Karpas-422 (cell line): ENCODE results near the gene ZMIZ1. TPM values are rescaled to one million over a fixed set of nuclear protein-coding genes. Genes with fewer than 3 reads are reported as not detected.

ENCODE experiments used
- DNase-seq: peaks from one replicate; pipeline ENCODE4 v3.0.0-alpha.2; 2015
- H2AFZ ChIP-seq: fragments of 200-600 bp; sonication (generic); 2 replicates; pipeline ENCODE4 v1.6.1; 2014; ENCODE audit warnings: antibody characterized with exemption, low read length, mixed read lengths
- H3K27ac ChIP-seq: fragments of 200-600 bp; sonication (generic); 2 replicates; pipeline ENCODE4 v1.5.1; 2014; ENCODE audit warnings: mild to moderate bottlenecking, low read length, moderate library complexity
- H3K27me3 ChIP-seq: fragments of 200-600 bp; sonication (generic); 2 replicates; pipeline ENCODE4 v1.6.1; 2014; ENCODE audit warnings: low read length, mixed read lengths
- H3K36me3 ChIP-seq: fragments of 200-600 bp; sonication (generic); 2 replicates; pipeline ENCODE4 v1.6.1; 2014; ENCODE audit warnings: low read length, mixed read lengths; ENCODE audit not compliant: insufficient read depth
- H3K4me1 ChIP-seq: fragments of 200-600 bp; sonication (generic); 2 replicates; pipeline ENCODE4 v1.6.1; 2014; ENCODE audit warnings: mild to moderate bottlenecking, low read length, mixed read lengths
- H3K4me2 ChIP-seq: fragments of 200-600 bp; sonication (generic); 2 replicates; pipeline ENCODE4 v1.6.1; 2014; ENCODE audit warnings: low read length, low read depth, mild to moderate bottlenecking; ENCODE audit not compliant: poor library complexity, severe bottlenecking
- H3K4me3 ChIP-seq: fragments of 200-600 bp; sonication (generic); 2 replicates; pipeline ENCODE4 v1.5.1; 2014; ENCODE audit warnings: mild to moderate bottlenecking, antibody characterized with exemption, low read length, mixed read lengths
- H3K79me2 ChIP-seq: fragments of 200-600 bp; sonication (generic); 2 replicates; pipeline ENCODE4 v1.6.1; 2014; ENCODE audit warnings: mild to moderate bottlenecking, low read length, mixed read lengths
- H3K9ac ChIP-seq: fragments of 200-600 bp; sonication (generic); 2 replicates; pipeline ENCODE4 v1.6.0; 2014; ENCODE audit warnings: low read length
- H3K9me2 ChIP-seq: fragments of 200-600 bp; sonication (generic), shearing (Covaris generic); replicated peaks from 2 replicates; pipeline ENCODE4 v1.6.0; 2014; ENCODE audit warnings: mild to moderate bottlenecking, low read length, moderate library complexity; ENCODE audit not compliant: insufficient read depth
- H3K9me3 ChIP-seq: fragments of 300-700, 200-600 bp; sonication (generic); 2 replicates; pipeline ENCODE4 v1.6.1; 2014; ENCODE audit warnings: low read length, mixed read lengths
- H4K20me1 ChIP-seq: fragments of 200-600 bp; sonication (generic); 2 replicates; pipeline ENCODE4 v1.6.1; 2014; ENCODE audit warnings: mild to moderate bottlenecking, antibody characterized with exemption, low read length, low read depth; ENCODE audit not compliant: insufficient read depth
- total RNA-seq: library from RNA; depleted of rRNA; stranded (reverse); fragments of >200 nt; shearing (Covaris generic); gene quantifications from 2 replicates; pipeline ENCODE4 v1.2.3, GENCODE V29; 2014; ENCODE audit warnings: low replicate concordance

Gene ZMIZ1
- total RNA-seq, 1 experiment from 2014 or later, result 73.1 TPM

GRCh38 chr10:79089632-79090031, 20.9 kb downstream of the ZMIZ1 start:
- H3K4me2 ChIP-seq, result peak overlapping the region; percentile 73
- no peaks in the 10 kb centered on the region for H3K79me2 ChIP-seq
- H3K9me3 ChIP-seq, result no peaks in the 10 kb centered on the region
- 0 out of 2 replicates have a peak overlapping the region, but pooled peaks have one; percentile 54 for H3K9ac ChIP-seq
- H2AFZ ChIP-seq, result no peak overlapping the region
- peaks cover 94% of the 10 kb centered on the region for H3K4me1 ChIP-seq
- H3K27ac ChIP-seq, result peak overlapping the region; percentile 78
- H3K27me3 ChIP-seq, result no peaks in the 10 kb centered on the region
- no peak for DNase-seq
- peaks cover 26% of the 10 kb centered on the region for H4K20me1 ChIP-seq
- H3K4me3 ChIP-seq, result peak overlapping the region; percentile 57; the same call in 1 of the 2 replicates
- H3K36me3 ChIP-seq, result no peaks in the 10 kb centered on the region
- H3K9me2 ChIP-seq, result no peaks in the 10 kb centered on the region

- no peak overlapping the region for H2AFZ ChIP-seq
- peak; percentile 88 for DNase-seq
- H3K9me3 ChIP-seq, result no peaks in the 10 kb centered on the region
- peak overlapping the region; percentile 54 for H3K9ac ChIP-seq
- H3K27me3 ChIP-seq, result no peaks in the 10 kb centered on the region
- peak overlapping the region; percentile 73 for H3K4me2 ChIP-seq
- H3K4me3 ChIP-seq, result peak overlapping the region; percentile 57
- H3K36me3 ChIP-seq, result no peaks in the 10 kb centered on the region
- H4K20me1 ChIP-seq, result peaks cover 32% of the 10 kb centered on the region
- H3K9me2 ChIP-seq, result no peaks in the 10 kb centered on the region
- peaks cover 87% of the 10 kb centered on the region for H3K4me1 ChIP-seq
- peak overlapping the region; percentile 78 for H3K27ac ChIP-seq
- H3K79me2 ChIP-seq, result no peaks in the 10 kb centered on the region
Observed at GRCh38 chr10:79090134-79090803, 21.5 kb downstream of the ZMIZ1 start.

- Histone ChIP-seq H3K9ac (no peak overlapping the region), H3K4me2 (no peak overlapping the region), H3K79me2 (no peaks in the 10 kb centered on the region), H4K20me1 (peaks cover 42% of the 10 kb centered on the region), H3K36me3 (no peaks in the 10 kb centered on the region), H3K4me3 (no peak overlapping the region), H3K4me1 (peaks cover 69% of the 10 kb centered on the region), H3K9me3 (no peaks in the 10 kb centered on the region), H3K27ac (no peak overlapping the region), H2AFZ (no peak overlapping the region), H3K9me2 (no peaks in the 10 kb centered on the region), H3K27me3 (no peaks in the 10 kb centered on the region)
- no peak for DNase-seq
Observed at GRCh38 chr10:79092292-79092896, 23.6 kb downstream of the ZMIZ1 start.

- peaks cover 56% of the 10 kb centered on the region for H4K20me1 ChIP-seq
- no peaks in the 10 kb centered on the region for H3K27me3 ChIP-seq
- H3K4me1 ChIP-seq, result peaks cover 65% of the 10 kb centered on the region
- H3K9me2 ChIP-seq, result no peaks in the 10 kb centered on the region
- peak overlapping the region; percentile 55 for H3K4me2 ChIP-seq
- H3K9me3 ChIP-seq, result no peaks in the 10 kb centered on the region
- no peak overlapping the region for H3K27ac ChIP-seq
- peak; percentile 73 for DNase-seq
- H3K4me3 ChIP-seq, result no peak overlapping the region; the same call in 1 of the 2 replicates
- no peak overlapping the region for H2AFZ ChIP-seq
- H3K79me2 ChIP-seq, result no peaks in the 10 kb centered on the region
- H3K36me3 ChIP-seq, result no peaks in the 10 kb centered on the region
- H3K9ac ChIP-seq, result no peak overlapping the region
Observed at GRCh38 chr10:79093658-79094411, 25.1 kb downstream of the ZMIZ1 start.

GRCh38 chr10:79094412-79095175, 25.8 kb downstream of the ZMIZ1 start:
- H3K4me1 ChIP-seq, result peaks cover 65% of the 10 kb centered on the region
- no peak overlapping the region for H3K9ac ChIP-seq
- peak overlapping the region; percentile 55 for H3K4me2 ChIP-seq

GRCh38 chr10:79095316-79095715, 26.6 kb downstream of the ZMIZ1 start:
- DNase-seq, result no peak
- H3K27me3 ChIP-seq, result no peaks in the 10 kb centered on the region
- H3K9me2 ChIP-seq, result no peaks in the 10 kb centered on the region
- peaks cover 58% of the 10 kb centered on the region for H3K4me1 ChIP-seq
- H3K27ac ChIP-seq, result no peak overlapping the region
- no peak overlapping the region for H3K4me2 ChIP-seq
- no peaks in the 10 kb centered on the region for H3K36me3 ChIP-seq
- H3K79me2 ChIP-seq, result no peaks in the 10 kb centered on the region
- no peak overlapping the region for H3K4me3 ChIP-seq
- H4K20me1 ChIP-seq, result peaks cover 66% of the 10 kb centered on the region
- no peaks in the 10 kb centered on the region for H3K9me3 ChIP-seq
- H3K9ac ChIP-seq, result no peak overlapping the region
- H2AFZ ChIP-seq, result no peak overlapping the region

More at GRCh38 chr10:79094412-79095175, 25.8 kb downstream of the ZMIZ1 start:
- H3K79me2 ChIP-seq, result no peaks in the 10 kb centered on the region
- no peak for DNase-seq
- no peak overlapping the region for H3K27ac ChIP-seq
- H3K9me3 ChIP-seq, result no peaks in the 10 kb centered on the region
- H4K20me1 ChIP-seq, result peaks cover 60% of the 10 kb centered on the region
- H3K9me2 ChIP-seq, result no peaks in the 10 kb centered on the region
- H3K4me3 ChIP-seq, result no peak overlapping the region
- H2AFZ ChIP-seq, result no peak overlapping the region
- H3K27me3 ChIP-seq, result no peaks in the 10 kb centered on the region
- H3K36me3 ChIP-seq, result no peaks in the 10 kb centered on the region

- Histone ChIP-seq H3K4me2 (no peak overlapping the region), H3K27me3 (no peaks in the 10 kb centered on the region), H3K36me3 (no peaks in the 10 kb centered on the region), H3K27ac (no peak overlapping the region), H3K9me2 (no peaks in the 10 kb centered on the region), H3K4me3 (no peak overlapping the region), H4K20me1 (peaks cover 78% of the 10 kb centered on the region), H3K9ac (no peak overlapping the region), H2AFZ (no peak overlapping the region), H3K4me1 (peaks cover 57% of the 10 kb centered on the region), H3K79me2 (no peaks in the 10 kb centered on the region), H3K9me3 (no peaks in the 10 kb centered on the region)
- no peak for DNase-seq
Observed at GRCh38 chr10:79096514-79096913, 27.7 kb downstream of the ZMIZ1 start.
